Measurements from ENCODE around the gene POLR3K.

POLR3K gene

DNA sequence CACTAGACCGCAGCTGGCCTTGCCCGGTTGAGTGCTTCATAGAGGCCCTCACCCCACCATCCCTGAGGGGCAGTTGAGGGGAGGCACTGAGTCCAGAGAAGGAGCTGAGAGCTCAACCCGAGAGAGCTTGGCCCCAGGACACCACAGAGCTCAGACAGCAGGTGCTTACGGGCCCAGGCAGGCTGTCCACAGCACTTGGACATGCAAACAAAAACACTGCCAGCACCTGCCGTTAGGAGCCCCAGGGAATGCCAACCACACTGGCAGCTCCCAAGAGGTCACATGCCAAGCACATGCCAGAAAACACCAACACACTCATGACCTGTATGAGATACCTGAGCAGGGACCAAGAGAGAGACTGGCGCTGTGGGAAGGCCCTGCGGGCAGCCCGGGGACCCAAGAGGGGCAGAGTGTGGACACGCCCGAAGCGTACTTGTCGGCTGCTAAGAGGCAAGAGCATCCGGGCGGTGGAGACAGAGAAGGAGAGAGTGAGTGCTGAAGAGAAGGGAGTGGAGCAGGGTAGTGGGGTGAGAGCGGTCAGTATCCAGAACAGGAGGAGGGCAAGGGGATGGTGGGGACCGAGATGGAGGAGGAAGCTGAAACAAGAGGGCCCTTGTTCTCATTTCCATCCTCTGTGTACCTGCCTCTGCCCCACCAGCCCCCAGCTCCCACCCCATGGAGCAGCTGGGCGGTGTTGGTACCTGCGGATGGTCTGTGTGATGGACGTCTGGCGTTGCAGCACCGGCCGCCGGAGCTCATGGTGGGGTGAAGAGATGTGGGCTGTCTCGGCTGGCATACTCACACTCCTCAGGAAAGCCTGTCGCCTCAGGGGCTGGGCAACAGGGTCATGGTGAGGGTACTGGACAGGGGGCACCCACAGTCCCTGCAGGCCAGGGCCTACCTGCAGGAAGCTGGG, 10.8 kb upstream of the POLR3K start:
- DNase-seq (ENCODE audit: low read depth), result no peak
- H3K4me3 ChIP-seq (ENCODE audit: low read depth, low read length), result no peak overlapping the region
- in situ Hi-C loops (cut with HindIII; ENCODE audit: low sequenced_read_pairs), result no loop called here
- no peak for TF ChIP-seq CTCF (IDR thresholded peaks at IDR 0.05; ENCODE audit: low read depth, low read length, missing control alignments)

DNA sequence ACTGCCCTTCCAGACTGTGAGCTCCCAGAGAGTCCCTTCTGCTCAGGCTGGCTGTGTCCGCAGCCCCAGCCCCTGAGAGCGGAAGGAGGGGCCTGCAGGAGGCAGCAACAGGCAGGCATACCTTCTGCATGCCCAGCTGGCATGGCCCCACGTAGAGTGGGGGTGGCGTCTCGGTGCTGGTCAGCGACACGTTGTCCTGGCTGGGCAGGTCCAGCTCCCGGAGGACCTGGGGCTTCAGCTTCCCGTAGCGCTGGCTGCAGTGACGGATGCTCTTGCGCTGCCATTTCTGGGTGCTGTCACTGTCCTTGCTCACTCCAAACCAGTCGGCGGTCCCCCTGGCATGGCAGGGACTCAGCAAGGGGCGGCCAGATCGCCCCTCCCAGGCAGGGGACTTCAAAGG, 10.1 kb upstream of the POLR3K start:
- TF ChIP-seq CTCF (IDR thresholded peaks at IDR 0.05; ENCODE audit: low read depth, low read length, missing control alignments), result no peak
- no peak for DNase-seq (ENCODE audit: low read depth)
- H3K4me3 ChIP-seq (ENCODE audit: low read depth, low read length), result no peak overlapping the region
- in situ Hi-C loops (cut with HindIII; ENCODE audit: low sequenced_read_pairs), result no loop called here

- in situ Hi-C loops (cut with HindIII; ENCODE audit: low sequenced_read_pairs), result no loop called here
- no peak for DNase-seq (ENCODE audit: low read depth)
- no peak overlapping the region for H3K4me3 ChIP-seq (ENCODE audit: low read depth, low read length)
- TF ChIP-seq CTCF (IDR thresholded peaks at IDR 0.05; ENCODE audit: low read depth, low read length, missing control alignments), result no peak
These were observed 9.6 kb upstream of the POLR3K start for GRCh38 chr16:62968-63391.

- no peak overlapping the region for H3K4me3 ChIP-seq (ENCODE audit: low read depth, low read length)
- no peak for DNase-seq (ENCODE audit: low read depth)
- TF ChIP-seq CTCF (IDR thresholded peaks at IDR 0.05; ENCODE audit: low read depth, low read length, missing control alignments), result no peak
- in situ Hi-C loops (cut with HindIII; ENCODE audit: low sequenced_read_pairs), result no loop called here
These were observed 9.0 kb upstream of the POLR3K start for GRCh38 chr16:62283-62967.

DNA sequence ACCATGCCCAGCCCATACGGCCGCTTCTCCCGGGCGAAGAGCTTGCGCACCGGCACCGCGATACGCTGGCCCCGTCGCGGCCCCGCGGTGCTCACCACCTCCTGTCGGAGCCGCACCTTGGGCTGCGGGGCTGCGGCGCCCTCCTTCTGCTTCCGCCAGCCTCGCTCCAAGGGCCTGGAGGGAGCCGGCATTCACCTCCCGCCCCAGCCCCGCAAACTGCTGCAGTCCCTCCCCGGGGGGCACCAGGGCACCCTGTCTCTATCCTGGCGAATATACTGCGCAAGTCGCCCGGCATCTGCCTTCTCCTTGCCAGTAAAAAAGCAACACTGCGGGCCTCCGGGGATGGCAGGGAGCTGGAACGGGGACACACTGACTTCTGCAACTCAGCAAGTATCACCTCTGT, 8.5 kb upstream of the POLR3K start:
- no peak overlapping the region for H3K4me3 ChIP-seq (ENCODE audit: low read depth, low read length)
- in situ Hi-C loops (cut with HindIII; ENCODE audit: low sequenced_read_pairs), result no loop called here

More for the DNA sequence above, 8.5 kb upstream of the POLR3K start:
- no peak for TF ChIP-seq CTCF (IDR thresholded peaks at IDR 0.05; ENCODE audit: low read depth, low read length, missing control alignments)
- no peak for DNase-seq (ENCODE audit: low read depth)
